IMR-90 (cell line): Measurements from ENCODE around the gene TRIM13. TPM values are rescaled to one million over a fixed set of nuclear protein-coding genes. Genes with fewer than 3 reads are reported as not detected.

Source experiments
- ATAC-seq: fragments of 200-7000 bp; cut with Tn5 transposase; 2 replicates; pipeline ENCODE4 v1.9.1; 2020; ENCODE audit warnings: low read depth, mild to moderate bottlenecking, moderate library complexity
- BruUV-seq: library from RNA; stranded (reverse); fragments of 400-500 nt; replicated peaks from 2 replicates; lab custom pipeline; 2021; lab: Mats Ljungman, UMichigan
- CTCF ChIA-PET: fragments of 300-600 bp; formaldehyde crosslinking; extraction: SDS; loops from one replicate; lab custom pipeline; 2021; ENCODE audit warnings: antibody characterized with exemption; lab: Yijun Ruan, JAX
- POLR2A ChIA-PET: fragments of 300-600 bp; sonication (Branson Sonifier 250); formaldehyde crosslinking; loops from one replicate; lab custom pipeline; 2022; ENCODE audit warnings: antibody characterized with exemption; ENCODE audit not compliant: unreplicated experiment; lab: Charles Lee
- DNase-seq: peaks from one replicate; pipeline ENCODE4 v3.0.0; 2013
- H2AFZ ChIP-seq: replicated peaks from 2 replicates; pipeline ENCODE3; 2013; ENCODE audit warnings: low read length, mild to moderate bottlenecking; ENCODE audit not compliant: poor library complexity
- H2AK5ac ChIP-seq: 2 replicates; pipeline ENCODE4 v1.6.1; 2013; ENCODE audit warnings: low read depth, low read length, inconsistent platforms
- H2AK9ac ChIP-seq: replicated peaks from 2 replicates; pipeline ENCODE3; 2013; ENCODE audit warnings: mild to moderate bottlenecking, low read depth, low read length, moderate library complexity; ENCODE audit not compliant: poor library complexity
- H2BK120ac ChIP-seq: 2 replicates; pipeline ENCODE4 v1.6.1; 2013; ENCODE audit warnings: low read depth, low read length, inconsistent platforms
- H2BK15ac ChIP-seq: 3 replicates; pipeline ENCODE4 v1.6.1; 2013; ENCODE audit warnings: low read depth, low read length, inconsistent platforms
- H2BK20ac ChIP-seq: 2 replicates; pipeline ENCODE4 v1.6.1; 2013; ENCODE audit warnings: low read depth, mild to moderate bottlenecking, inconsistent platforms, low read length, moderate library complexity
- H2BK5ac ChIP-seq: 2 replicates; pipeline ENCODE4 v1.6.1; 2013; ENCODE audit warnings: mild to moderate bottlenecking, low read depth, low read length, inconsistent platforms; ENCODE audit not compliant: poor library complexity, severe bottlenecking
- H3K14ac ChIP-seq: replicated peaks from 2 replicates; pipeline ENCODE4 v1.6.1; 2013; ENCODE audit warnings: low read depth, low read length, inconsistent platforms
- H3K18ac ChIP-seq: 2 replicates; pipeline ENCODE4 v1.6.1; 2013; ENCODE audit warnings: low read depth, low read length, control low read depth
- H3K23ac ChIP-seq: 2 replicates; pipeline ENCODE4 v1.6.1; 2013; ENCODE audit warnings: low read depth, low read length, inconsistent platforms
- H3K27ac ChIP-seq: 2 replicates; pipeline ENCODE4 v1.5.1; 2013; ENCODE audit warnings: mild to moderate bottlenecking, control low read depth, low read length; ENCODE audit not compliant: insufficient read depth
- H3K27me3 ChIP-seq: 2 replicates; pipeline ENCODE4 v1.6.1; 2013; ENCODE audit warnings: low read length; ENCODE audit not compliant: control insufficient read depth, insufficient read depth
- H3K36me3 ChIP-seq: 2 replicates; pipeline ENCODE4 v1.6.1; 2013; ENCODE audit warnings: low read length, mixed read lengths; ENCODE audit not compliant: control insufficient read depth, insufficient read depth
- H3K4ac ChIP-seq: 2 replicates; pipeline ENCODE4 v1.6.1; 2013; ENCODE audit warnings: low read depth, low read length, inconsistent platforms
- H3K4me1 ChIP-seq: 2 replicates; pipeline ENCODE4 v1.6.1; 2013; ENCODE audit warnings: low read length, mixed read lengths; ENCODE audit not compliant: control insufficient read depth, insufficient read depth
- H3K4me2 ChIP-seq: 2 replicates; pipeline ENCODE4 v1.6.1; 2013; ENCODE audit warnings: low read depth, mild to moderate bottlenecking, control low read depth, low read length, moderate library complexity
- H3K4me3 ChIP-seq: 2 replicates; pipeline ENCODE4 v1.5.1; 2013; ENCODE audit warnings: low read depth, mild to moderate bottlenecking, control low read depth, low read length, moderate library complexity; ENCODE audit not compliant: insufficient read depth
- H3K56ac ChIP-seq: 2 replicates; pipeline ENCODE4 v1.6.1; 2013; ENCODE audit warnings: low read length, inconsistent platforms; ENCODE audit not compliant: insufficient read depth; ENCODE audit errors: extremely low read depth
- H3K79me1 ChIP-seq, 2 experiments: 2 replicates each; pipeline ENCODE4 v1.6.1; 2013; ENCODE audit warnings: low read length in 2 of 2, inconsistent platforms in 1 of 2, low read depth in 1 of 2
- H3K9ac ChIP-seq: 2 replicates; pipeline ENCODE4 v1.6.1; 2013; ENCODE audit warnings: low read depth, low read length, control low read depth
- H3K9me1 ChIP-seq: 2 replicates; pipeline ENCODE4 v1.6.1; 2013; ENCODE audit warnings: low read length, inconsistent platforms; ENCODE audit not compliant: insufficient read depth
- H3K9me3 ChIP-seq: 2 replicates; pipeline ENCODE4 v1.6.1; 2013; ENCODE audit warnings: low read length; ENCODE audit not compliant: control insufficient read depth, insufficient read depth
- H4K20me1 ChIP-seq: 2 replicates; pipeline ENCODE4 v1.6.1; 2013; ENCODE audit warnings: low read length, inconsistent platforms; ENCODE audit not compliant: insufficient read depth
- H4K5ac ChIP-seq: 2 replicates; pipeline ENCODE4 v1.6.1; 2013; ENCODE audit warnings: mild to moderate bottlenecking, low read depth, low read length, control low read depth
- H4K8ac ChIP-seq, 2 experiments: 2 replicates each; pipeline ENCODE4 v1.6.1; 2013; ENCODE audit warnings: low read depth in 2 of 2, low read length in 2 of 2, control low read depth in 1 of 2, inconsistent platforms in 1 of 2
- H4K91ac ChIP-seq: 2 replicates; pipeline ENCODE4 v1.6.1; 2013; ENCODE audit warnings: low read depth, low read length, inconsistent platforms; ENCODE audit not compliant: insufficient read depth
- BHLHE40 ChIP-seq: fragments of 150-350 bp; IDR thresholded peaks from 2 replicates; pipeline ENCODE4 v1.6.1; 2016; ENCODE audit warnings: mild to moderate bottlenecking, low read depth, low read length
- CEBPB ChIP-seq: IDR thresholded peaks from 2 replicates; pipeline ENCODE4 v1.6.1; 2012; ENCODE audit warnings: low read depth, low read length, improper control_type of control experiment
- CTCF ChIP-seq: conservative IDR thresholded peaks from 2 replicates; pipeline ENCODE4 v1.5.1; 2012; ENCODE audit warnings: mild to moderate bottlenecking, low read depth, low read length, improper control_type of control experiment
- MAZ ChIP-seq: IDR thresholded peaks from 2 replicates; pipeline ENCODE4 v1.6.1; 2012; ENCODE audit warnings: low read depth, mild to moderate bottlenecking, low read length, improper control_type of control experiment, moderate library complexity, borderline replicate concordance
- MXI1 ChIP-seq: IDR thresholded peaks from 2 replicates; pipeline ENCODE4 v1.6.1; 2012; ENCODE audit warnings: low read depth, mild to moderate bottlenecking, low read length, moderate library complexity, borderline replicate concordance
- RAD21 ChIP-seq: IDR thresholded peaks from 2 replicates; pipeline ENCODE4 v1.6.1; 2012; ENCODE audit warnings: low read length, improper control_type of control experiment
- RCOR1 ChIP-seq: IDR thresholded peaks from 2 replicates; pipeline ENCODE4 v1.6.1; 2012; ENCODE audit warnings: mild to moderate bottlenecking, low read length, improper control_type of control experiment; ENCODE audit not compliant: insufficient replicate concordance
- SMC3 ChIP-seq: fragments of 150-350 bp; IDR thresholded peaks from 2 replicates; pipeline ENCODE4 v1.6.1; 2016; ENCODE audit warnings: low read depth, mild to moderate bottlenecking, antibody characterized with exemption, low read length, moderate library complexity
- WGBS, 2 experiments: methylation state at CpG; one replicate each; pipeline versions ENCODE4 v1.1.5 to v1.1.7; 2013; ENCODE audit warnings: missing lambda C conversion rate in 2 of 2; ENCODE audit not compliant: insufficient read length in 1 of 2; ENCODE audit errors: extremely low coverage in 2 of 2; 5-methylcytosine and 5-hydroxymethylcytosine counted together
- dilution Hi-C: fragments of 300-500 bp; cut with HindIII; formaldehyde crosslinking; loops from one replicate; pipeline ENCODE4 v1.14.3; 2018; ENCODE audit warnings: low sequenced_read_pairs; ENCODE audit not compliant: unreplicated experiment
- in situ Hi-C: fragments of 300-500 bp; cut with MboI; formaldehyde crosslinking; loops from 3 replicates; pipeline ENCODE4 v1.14.3; 2019; ENCODE audit warnings: low sequenced_read_pairs, inconsistent platforms, mixed read lengths
- intact Hi-C: fragments of 100-400 bp; cut with micrococcal nuclease; formaldehyde crosslinking; loops from 2 replicates; pipeline ENCODE4 v1.10.0; 2022
- polyA plus RNA-seq, 3 experiments: library from polyadenylated mRNA; depleted of rRNA; stranded (reverse); fragments of >200 nt; gene quantifications; 2 replicates each; pipeline ENCODE4 v1.2.3, GENCODE V29; 2012; ENCODE audit warnings: low replicate concordance in 1 of 3
- total RNA-seq: library from RNA; depleted of rRNA; stranded (reverse); fragments of >200 nt; gene quantifications from 2 replicates; pipeline ENCODE4 v1.2.3, GENCODE V29; 2012

Gene TRIM13
- total and polyA plus RNA-seq, 2 of the 4 experiments (the other 2 are of a cell fraction): 12.0 to 20.1 TPM

GRCh38 chr13:49976314-49977258 is 20.3 kb upstream of the TRIM13 start:
- H3K9ac ChIP-seq: no peak overlapping the region
- peaks cover 4% of the 10 kb centered on the region for H3K4me1 ChIP-seq
- H4K5ac ChIP-seq: no peak overlapping the region
- dilution Hi-C loops (no loop called here), intact Hi-C loops (loop anchor here (1.0 to 5.0 kb wide), 6 partner anchors 106 to 1094 kb away; no protein-coding TSS in a partner anchor), in situ Hi-C loops (loop anchor here (5.0 to 25.0 kb wide), 3 partner anchors 821 to 1098 kb away; partner anchors contain the start of gene RNASEH2B)
- peak overlapping the region in 1 of 2 experiments; percentile 13; a peak in 2 of 4 replicates for H4K8ac ChIP-seq
- no peaks in the 10 kb centered on the region for H3K9me3 ChIP-seq
- no peaks in the 10 kb centered on the region for H3K27me3 ChIP-seq
- H3K14ac ChIP-seq: 0 out of 2 replicates have a peak overlapping the region, but pooled peaks have one; percentile 2
- no peak overlapping the region for H2AK5ac ChIP-seq
- H3K23ac ChIP-seq: no peak overlapping the region
- H4K20me1 ChIP-seq: no peaks in the 10 kb centered on the region
- no peak overlapping the region for H3K4me2 ChIP-seq
- no peak for TF ChIP-seq RCOR1
- TF ChIP-seq SMC3: peak; percentile 85
- TF ChIP-seq CEBPB: peak; percentile 81
- peak; percentile 94 for TF ChIP-seq RAD21
- TF ChIP-seq CTCF: peak; percentile 86
- TF ChIP-seq MXI1: no peak
- no peak for TF ChIP-seq MAZ
- no peak for TF ChIP-seq BHLHE40
- ChIA-PET CTCF (interaction anchor here (0.6 to 1.9 kb wide), 11 partner anchors 14 to 1091 kb away, joined by 3 to 8 read pairs (median 3); partner anchors contain the start of gene TRIM13), POLR2A (no interaction called here)
- DNase-seq (peak; percentile 70), ATAC-seq (peak; percentile 86)
- no peak overlapping the region for H3K56ac ChIP-seq
- no TSS peak for BruUV-seq
- H3K4ac ChIP-seq: no peak overlapping the region
- no peaks in the 10 kb centered on the region for H3K79me1 ChIP-seq
- no peak overlapping the region for H2BK15ac ChIP-seq
- H3K9me1 ChIP-seq: no peaks in the 10 kb centered on the region
- H2AK9ac ChIP-seq: no peak overlapping the region
- no peak overlapping the region for H2BK20ac ChIP-seq
- H2AFZ ChIP-seq: peak overlapping the region; percentile 47
- H3K36me3 ChIP-seq: no peaks in the 10 kb centered on the region
- H3K18ac ChIP-seq: no peak overlapping the region
- no peak overlapping the region for H3K27ac ChIP-seq
- no peak overlapping the region for H2BK5ac ChIP-seq
- WGBS, 2 experiments: no CpG with 5 or more reads among the region's 8 CpGs
- H2BK120ac ChIP-seq: no peak overlapping the region
- no peak overlapping the region for H3K4me3 ChIP-seq
- no peak overlapping the region for H4K91ac ChIP-seq
